ENCODE results near the gene RAMACL.

- no peak for TF ChIP-seq BHLHE40 (IDR thresholded peaks at IDR 0.05; ENCODE audit: low read depth, low read length)
- TF ChIP-seq ELK1 (IDR thresholded peaks at IDR 0.05; ENCODE audit: borderline replicate concordance, low read depth, low read length), result no peak
- TF ChIP-seq NFE2L2 (IDR thresholded peaks at IDR 0.05; ENCODE audit: low read depth, low read length), result no peak
- no peak for TF ChIP-seq CTCF (conservative IDR thresholded peaks at IDR 0.05; ENCODE audit: low read depth, low read length)
- no peak for TF ChIP-seq RFX5 (IDR thresholded peaks at IDR 0.05; ENCODE audit: low read depth, low read length)
- no peak for TF ChIP-seq POLR2A (IDR thresholded peaks at IDR 0.05; ENCODE audit: low read depth, low read length)
Measured at GRCh38 chr6:166621114-166621540, 34.6 kb upstream of the RAMACL start.

All from IMR-90 (cell line).